Activated T-helper 1 cell treated with anti-CD3 and anti-CD28 coated beads, Interleukin-2, amount 50 U/mL, for 16 hours (primary cell): ENCODE data around the gene KIAA0513.

Experiments used
- DNase-seq, 2 donors: peaks; one replicate each; pipeline ENCODE4 v3.0.0-alpha.2; 2020; ENCODE audit warnings: low read depth in 1 of 2, low spot score in 1 of 2

The KIAA0513 gene

DNA sequence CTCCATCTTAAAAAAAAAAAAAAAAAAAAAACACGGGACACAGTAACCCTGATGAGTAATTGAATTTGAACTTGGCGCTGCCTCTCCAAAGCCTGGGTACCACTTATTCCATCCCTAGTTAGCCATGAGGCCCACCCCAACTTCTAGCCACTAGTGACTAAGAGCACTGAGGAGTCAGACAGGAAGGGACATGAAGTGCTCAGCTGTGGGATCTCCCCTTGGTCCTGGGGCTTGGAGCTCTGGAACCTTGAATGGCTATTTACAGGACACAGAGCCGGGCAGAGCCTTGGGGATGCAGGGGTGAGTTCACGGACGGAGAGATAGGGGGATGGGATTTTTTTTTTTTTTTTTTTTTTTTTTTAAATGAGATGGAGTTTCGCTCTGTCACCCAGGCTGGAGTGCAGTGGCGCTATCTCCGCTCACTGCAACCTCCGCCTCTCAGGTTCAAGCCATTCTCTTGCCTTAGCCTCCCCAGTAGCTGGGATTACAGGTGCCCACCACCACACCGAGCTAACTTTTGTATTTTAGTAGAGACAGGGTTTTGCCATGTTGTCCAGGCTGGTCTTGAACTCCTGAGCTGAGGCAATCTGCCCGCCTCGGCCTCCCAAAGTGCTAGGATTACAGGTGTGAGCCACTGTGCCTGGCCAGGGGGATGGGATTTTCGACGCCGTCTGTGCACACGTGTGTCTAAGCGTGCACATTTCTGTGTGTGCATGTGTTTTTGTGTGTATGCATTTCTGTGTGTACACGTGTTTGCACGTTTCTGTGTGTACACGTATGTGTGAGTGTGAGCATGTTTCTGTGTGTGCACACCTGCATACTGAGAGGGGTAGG lies 105.1 kb downstream of the KIAA0513 start:
- DNase-seq, result no peak

DNA sequence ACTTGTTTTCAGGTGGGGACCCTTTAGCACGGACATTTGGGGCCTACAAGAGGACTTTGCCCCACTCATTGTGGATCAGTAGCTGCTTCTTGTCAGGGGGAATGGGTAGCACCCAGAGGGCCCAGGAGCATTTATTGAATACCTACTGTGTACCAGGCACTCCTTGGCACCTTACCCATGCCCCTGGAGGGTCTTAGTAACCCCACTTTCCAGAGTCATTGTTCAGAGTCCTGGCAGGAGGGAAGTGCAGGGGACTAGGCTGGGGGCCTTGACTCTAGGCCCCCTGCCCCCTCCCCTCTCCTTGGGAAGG lies 105.7 kb downstream of the KIAA0513 start:
- DNase-seq, result no peak

DNA sequence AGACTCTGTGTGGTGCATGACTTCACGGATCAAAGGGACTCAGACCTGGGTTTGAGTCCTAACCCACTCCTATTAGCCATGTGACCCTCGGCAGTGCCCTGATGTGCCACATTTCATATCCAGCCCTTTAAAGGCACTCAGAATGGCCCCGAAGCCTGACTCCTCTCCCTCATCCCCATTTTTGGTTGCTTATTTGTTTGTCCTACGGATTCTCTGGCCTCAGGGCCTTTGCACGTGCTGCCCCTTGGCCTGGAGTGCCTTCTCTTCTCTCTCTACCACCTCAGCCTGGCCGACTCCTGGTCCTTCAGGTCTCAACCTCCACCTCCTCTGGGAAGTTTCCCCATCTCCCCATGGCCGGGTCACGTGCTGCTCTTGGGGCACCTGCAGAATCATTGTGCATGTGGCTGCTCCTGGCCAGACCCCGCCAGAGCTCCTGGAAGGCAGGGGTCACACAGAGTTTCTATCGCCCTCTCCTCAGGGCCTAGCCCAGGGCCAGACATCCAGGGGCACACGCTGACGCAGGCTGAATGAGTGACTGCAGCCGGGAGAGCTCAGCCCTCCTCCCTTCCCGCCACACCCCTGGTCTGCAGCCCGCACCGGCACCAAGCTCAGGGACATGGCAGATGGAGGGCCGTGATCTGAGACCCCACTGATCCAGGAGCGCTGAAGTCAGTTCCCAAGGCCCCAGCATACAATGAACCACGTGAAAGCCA lies 106.6 kb downstream of the KIAA0513 start:
- no peak for DNase-seq

DNA sequence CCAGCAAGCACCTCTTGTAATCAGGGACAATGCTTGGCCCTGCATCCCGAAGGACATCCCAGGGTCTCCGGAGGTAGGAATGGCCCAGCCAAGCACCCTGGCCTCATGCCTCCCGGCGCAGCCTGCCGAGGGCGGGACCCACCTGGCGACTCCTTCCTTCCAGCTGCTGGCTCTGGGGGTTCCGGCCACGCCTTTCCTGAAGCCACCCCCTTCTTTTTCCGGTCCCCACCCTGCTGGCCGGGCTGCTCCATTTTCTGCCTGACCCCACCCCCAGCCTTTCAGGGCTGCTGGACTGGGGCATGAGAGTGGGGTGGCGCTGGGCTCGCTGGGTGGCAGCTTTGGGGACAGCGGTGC lies 107.2 kb downstream of the KIAA0513 start:
- no peak for DNase-seq

DNA sequence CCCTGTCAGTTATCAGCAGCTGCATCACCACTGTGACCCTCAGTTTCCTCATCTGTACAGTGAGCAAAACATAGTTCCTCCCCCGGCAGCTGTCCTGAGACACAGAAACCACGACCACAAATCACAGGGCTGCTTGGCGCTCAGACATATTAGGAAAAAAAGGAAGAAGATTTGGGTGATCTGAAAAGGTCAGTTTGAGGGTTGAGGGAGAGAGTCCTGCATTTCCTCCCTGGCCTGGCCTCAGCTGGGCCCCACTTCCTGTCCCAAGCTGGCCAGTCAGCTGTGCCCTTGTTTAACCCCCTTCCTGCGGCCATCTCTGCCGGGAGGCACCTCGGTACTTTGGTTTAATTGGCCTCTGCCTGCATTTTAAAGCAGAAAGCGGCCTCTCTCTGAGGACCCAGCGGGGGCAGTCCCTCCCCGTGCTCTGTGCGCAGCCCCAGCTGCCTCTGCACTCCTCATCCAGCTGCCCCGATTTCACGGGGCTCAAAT lies 108.7 kb downstream of the KIAA0513 start:
- no peak for DNase-seq

DNA sequence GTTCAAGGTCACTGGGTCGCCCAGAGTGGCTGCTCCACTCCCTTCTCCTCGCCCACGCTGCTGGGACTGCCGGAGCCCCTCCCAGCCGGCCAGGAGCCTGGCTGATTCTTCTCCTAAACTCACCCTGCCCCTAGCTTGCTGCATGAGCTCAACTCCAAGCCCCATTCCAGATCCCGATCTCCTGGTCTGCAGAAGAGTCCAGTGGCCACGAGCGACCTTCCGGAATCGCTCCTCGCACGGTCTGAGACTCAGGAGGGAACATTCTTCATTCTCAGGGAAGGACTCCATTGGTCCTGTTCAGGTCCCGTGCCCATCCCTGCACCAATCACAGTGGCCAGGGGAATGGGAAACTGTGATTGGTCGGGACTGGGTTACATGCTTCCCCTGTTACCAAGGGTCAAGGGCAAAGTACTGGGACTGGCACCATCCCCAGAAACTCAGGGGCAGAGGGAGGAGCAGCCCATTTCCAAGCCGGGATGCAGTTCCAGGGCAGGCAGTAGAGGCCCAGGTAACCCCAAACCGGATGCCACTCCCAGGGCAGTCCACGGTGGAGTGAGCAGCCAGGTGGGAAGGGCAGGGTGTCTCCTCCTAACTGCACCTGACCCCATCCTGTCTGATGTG lies 109.2 kb downstream of the KIAA0513 start:
- DNase-seq, result no peak

DNA sequence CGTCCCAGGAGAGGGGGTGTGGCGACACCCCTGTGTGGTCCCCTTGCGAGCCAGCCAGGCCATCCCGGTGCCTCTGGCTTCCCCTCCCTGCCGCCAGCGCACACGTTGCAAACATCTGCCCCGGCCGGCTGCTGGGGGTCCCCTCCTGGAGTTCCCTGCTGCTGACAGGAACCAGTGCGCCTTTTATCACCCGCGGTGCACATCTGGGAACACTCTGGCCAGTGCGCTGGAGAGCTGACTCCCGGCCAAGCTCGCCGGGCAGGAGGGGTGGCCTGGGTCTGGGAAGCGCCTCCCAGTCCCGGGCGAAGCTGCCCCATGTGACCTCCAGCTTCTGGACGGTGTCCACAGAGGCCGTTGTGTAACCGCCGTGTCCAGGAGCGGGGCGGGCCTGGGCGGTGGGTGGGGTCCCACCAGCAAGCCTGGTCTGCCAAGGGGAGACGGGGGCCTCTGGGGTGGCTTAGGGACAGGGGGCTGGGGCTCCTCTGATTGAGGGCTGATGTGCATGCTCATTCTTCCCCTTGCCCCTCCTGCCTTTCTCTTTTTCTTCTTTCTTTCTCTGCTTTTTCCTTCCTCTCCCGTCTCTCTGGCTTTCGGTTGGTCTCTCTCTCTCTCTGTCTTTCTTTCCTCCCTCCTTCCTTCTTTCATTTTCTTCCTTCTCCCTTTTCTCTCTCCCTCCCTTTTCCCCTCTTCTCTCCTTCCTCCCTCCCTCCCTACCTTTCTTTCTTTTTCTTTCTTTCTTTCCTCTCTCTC lies 109.9 kb downstream of the KIAA0513 start:
- no peak for DNase-seq

DNA sequence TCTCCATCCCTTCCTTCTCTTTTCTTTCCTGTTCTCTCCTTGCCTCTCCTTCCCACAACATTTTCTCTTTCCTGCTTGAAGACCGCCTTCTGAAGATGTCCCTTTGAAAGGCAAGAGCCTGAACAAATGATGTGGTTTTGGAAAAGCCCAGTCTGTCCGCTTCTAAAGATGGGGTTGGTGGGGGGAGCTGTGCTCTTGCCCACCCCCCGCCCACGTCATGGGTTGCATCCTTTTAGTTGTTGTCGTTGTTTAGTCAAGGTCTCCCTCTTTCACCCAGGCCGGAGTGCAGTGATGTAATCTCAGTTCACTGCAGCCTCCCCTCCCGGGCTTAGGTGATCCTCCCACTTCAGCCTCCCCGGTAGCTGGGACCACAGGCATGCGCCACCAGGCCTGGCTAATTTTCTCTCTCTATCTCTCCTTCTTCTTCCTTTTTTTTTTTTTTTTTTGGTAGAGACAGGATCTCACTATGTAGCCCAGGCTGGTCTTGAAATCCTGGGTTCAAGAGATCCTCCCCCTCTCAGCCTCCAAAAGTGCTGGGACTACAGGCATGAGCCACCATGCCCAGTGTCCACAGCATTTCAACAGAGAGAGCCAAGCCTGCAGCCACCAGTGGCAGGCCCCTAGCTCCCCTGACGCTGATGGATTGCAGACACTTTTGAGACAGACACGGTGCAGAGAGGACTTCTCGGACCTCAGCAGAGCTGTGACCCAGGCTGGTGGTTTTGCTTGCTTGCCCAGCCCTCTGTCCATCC lies 110.7 kb downstream of the KIAA0513 start:
- DNase-seq, result no peak

DNA sequence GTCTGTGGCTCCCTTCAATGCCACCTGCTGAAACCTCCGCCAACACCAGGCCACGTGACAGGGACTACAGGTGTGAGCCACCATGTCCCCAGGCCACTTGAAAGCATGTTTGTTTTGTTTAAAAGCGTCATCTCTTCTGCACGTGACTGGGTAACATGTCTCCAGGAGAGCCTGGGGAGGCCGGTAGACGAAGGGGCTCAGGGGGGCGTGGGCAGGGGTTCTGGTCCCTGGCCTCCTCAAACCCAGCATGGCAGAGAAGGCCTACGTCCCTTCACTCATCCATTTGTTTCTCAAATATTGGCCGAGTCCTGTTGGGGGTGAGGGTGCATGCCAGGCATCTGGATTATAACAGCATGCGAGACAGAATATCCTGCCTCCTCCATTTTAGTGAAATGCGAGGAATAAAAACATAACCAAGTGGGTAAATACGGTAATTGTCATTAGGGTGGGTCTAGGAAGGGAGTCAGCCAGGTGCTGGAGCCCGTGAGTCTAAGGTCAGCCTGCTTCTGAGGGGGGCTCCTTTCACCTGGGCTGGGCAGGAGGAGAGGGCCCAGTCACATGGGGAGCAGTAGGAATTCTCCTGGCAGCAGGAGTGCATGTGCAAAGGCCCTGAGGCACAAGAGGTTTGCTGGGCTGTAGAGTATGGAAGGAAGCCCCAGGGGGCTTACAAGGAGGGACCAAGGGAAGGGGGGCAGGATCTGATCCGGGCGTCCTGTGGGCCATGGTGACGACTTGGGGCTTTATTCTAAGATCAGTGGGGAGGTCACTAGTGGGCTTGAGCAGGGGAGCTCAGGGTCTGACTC lies 111.4 kb downstream of the KIAA0513 start:
- no peak for DNase-seq

DNA sequence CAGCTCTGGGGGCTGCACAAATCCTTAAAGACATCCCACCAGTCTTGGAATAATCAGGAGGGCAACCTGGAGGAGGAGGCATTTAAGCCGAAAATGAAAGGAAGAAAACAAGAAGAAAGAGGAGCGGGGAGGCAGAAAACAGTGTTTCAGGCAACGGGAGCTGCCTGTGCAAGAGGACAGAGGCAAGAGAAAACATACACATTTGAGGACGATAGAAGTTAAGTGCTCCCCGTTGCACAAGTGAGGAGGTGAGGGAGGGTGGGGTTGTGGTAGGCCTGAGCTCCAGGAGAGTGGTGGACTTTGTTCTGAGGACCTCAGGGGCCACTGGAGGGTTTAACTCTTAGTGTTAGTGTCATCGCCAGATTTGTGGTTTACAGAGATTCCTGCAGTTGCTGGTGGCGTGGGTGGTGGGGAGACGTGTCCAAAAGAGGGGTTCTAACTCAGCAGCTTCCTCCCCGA lies 112.3 kb downstream of the KIAA0513 start:
- no peak for DNase-seq

DNA sequence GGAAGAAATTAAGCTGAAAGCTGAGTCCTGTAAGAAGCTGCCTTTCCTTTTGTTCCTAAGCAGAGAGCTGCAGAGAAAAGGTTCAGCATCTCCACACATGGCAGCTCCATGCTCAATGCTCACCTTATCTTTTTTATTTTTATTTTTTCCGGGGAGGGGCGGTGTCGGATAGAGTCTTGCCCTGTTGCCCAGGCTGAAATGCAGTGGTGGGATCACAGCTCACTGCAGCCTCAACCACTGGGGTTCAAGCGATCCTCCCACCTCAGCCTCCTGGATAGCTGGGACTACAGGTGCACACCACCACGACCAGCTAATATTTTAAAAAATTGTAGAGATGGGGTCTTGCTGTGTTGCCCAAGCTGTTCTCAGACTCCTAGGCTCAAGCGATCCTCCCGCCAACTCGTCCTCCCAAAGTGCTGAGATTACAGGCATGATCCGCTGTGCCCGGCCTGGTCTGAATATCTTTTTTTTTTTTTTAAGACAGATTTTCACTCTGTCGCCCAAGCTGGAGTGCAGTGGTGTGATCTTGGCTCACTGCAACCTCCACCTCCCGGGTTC lies 112.9 kb downstream of the KIAA0513 start:
- no peak for DNase-seq

DNA sequence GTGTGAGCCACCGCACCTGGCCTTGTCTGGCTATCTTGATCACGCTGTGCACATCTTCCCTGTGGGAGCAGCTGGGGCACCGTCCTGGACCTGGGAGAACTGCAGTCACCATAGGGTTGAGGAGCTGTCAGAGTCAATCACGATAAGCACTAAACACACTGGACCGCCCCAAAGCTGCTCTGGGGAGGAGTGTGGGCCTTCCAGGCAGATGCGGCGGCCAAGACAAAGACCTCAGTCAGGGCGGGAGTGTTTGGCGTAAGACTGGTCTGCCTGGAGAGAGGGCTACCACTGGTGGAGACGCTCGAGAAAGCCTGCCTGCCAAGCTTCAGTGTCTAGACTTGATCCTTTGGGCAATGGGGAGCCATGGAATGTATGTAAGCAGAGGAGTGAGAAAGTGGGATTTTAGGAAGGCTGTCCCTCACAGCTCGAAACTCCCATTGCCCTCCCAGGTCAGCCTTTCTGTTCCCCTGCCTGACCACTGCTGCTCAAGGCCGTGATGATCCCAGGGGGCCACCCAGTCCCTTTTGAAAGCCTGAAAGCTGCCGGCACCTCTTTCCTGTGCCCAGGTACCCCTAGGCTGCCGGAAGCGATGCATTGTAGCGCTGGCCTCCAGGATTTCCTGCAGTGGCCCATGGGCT lies 114.0 kb downstream of the KIAA0513 start:
- DNase-seq, result no peak

DNA sequence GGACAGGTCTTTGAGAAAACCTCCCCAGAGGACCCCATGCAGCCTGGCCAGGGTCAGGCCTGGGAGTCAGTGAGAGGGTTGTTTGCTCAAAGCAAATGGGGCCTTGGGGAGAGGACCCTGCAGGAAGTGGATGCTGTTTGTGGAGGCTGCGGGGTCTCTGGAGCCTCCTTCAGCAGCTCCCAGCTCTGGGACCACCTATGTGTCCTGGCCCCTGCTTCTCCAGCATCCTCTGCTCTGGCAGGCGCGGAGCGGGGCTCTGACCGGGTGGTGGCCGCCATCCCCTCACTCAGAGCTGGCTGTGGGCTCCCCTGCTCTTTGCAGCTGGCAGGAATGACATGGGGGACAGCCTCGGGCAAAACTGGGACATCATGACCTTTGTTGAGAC lies 114.5 kb downstream of the KIAA0513 start:
- no peak for DNase-seq

DNA sequence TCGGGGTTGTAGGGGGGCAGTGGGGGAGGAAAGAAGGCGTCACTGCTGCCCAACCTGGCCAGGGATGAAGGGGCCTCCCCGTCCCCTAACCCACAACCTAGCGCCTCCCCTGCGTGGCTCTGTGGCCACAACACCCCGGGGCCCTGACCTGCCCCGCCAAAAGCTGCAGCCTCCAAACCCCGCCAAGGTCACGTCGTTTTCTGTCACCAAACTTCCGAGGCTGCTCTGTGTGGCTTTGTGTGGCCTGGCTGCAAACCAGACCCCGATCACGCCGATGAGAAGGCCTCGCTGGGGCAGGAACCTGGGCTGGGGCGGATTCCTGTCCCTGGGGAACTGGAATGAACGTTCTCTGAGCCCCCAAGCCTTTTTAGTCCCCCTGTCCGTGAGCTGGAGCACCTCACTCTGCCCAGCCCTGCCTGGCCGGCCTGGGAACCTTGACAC lies 115.2 kb downstream of the KIAA0513 start:
- DNase-seq, result no peak
